Suprapubic skin (tissue), 4 donors: ENCODE measurements around the gene MYO16. TPM values are rescaled to one million over a fixed set of nuclear protein-coding genes. Genes with fewer than 3 reads are reported as not detected.
A peak's percentile ranks its signal among the peaks of the same experiment; 100 is the strongest.

Experiments used
- DNase-seq, 2 donors: peaks; one replicate each; pipeline ENCODE4 v3.0.0-alpha.2; 2019; ENCODE audit warnings: low spot score in 2 of 2
- H3K27ac ChIP-seq: fragments of 200-600 bp; sonication (generic); one replicate; pipeline ENCODE4 v1.5.1; 2019
- H3K27me3 ChIP-seq: fragments of 200-600 bp; sonication (generic); one replicate; pipeline ENCODE4 v1.5.1; 2019
- H3K36me3 ChIP-seq: fragments of 200-600 bp; sonication (generic); one replicate; pipeline ENCODE4 v1.5.1; 2019
- H3K4me1 ChIP-seq: fragments of 200-600 bp; sonication (generic); one replicate; pipeline ENCODE4 v1.5.1; 2019
- H3K4me3 ChIP-seq: fragments of 200-600 bp; sonication (generic); one replicate; pipeline ENCODE4 v1.5.1; 2019; ENCODE audit warnings: mild to moderate bottlenecking
- H3K9me3 ChIP-seq: fragments of 200-600 bp; sonication (generic); one replicate; pipeline ENCODE4 v1.5.1; 2019
- EP300 ChIP-seq: sonication (generic); formaldehyde crosslinking; IDR thresholded peaks from one replicate; pipeline ENCODE4 v1.6.1; 2017; ENCODE audit warnings: antibody characterized with exemption
- POLR2A ChIP-seq, 2 donors: fragments of 450-650 bp; IDR thresholded peaks; one replicate each; pipeline ENCODE4 v1.6.1; 2017; ENCODE audit warnings: antibody characterized with exemption in 2 of 2, mild to moderate bottlenecking in 2 of 2, moderate library complexity in 2 of 2
- POLR2AphosphoS5 ChIP-seq, 3 donors: sonication (generic); formaldehyde crosslinking; IDR thresholded peaks; one replicate each; pipeline ENCODE4 v1.6.1; 2017; ENCODE audit warnings: antibody characterized with exemption in 3 of 3
- WGBS: methylation state at CpG from one replicate; pipeline ENCODE4 v1.1.5; 2018; 5-methylcytosine and 5-hydroxymethylcytosine counted together
- total RNA-seq, 4 donors: library from RNA; depleted of rRNA; stranded (reverse); fragments of >200 nt; gene quantifications; one replicate each; pipeline ENCODE4 v1.1.0, GENCODE V29; 2016
- TF ChIP-seq, protein P1 (sequence below), 2 donors: fragments of 200-600 bp in 1 of 2; fragments of 450-650 bp in 1 of 2; sonication (generic) in 1 of 2; IDR thresholded peaks; one replicate each; pipeline ENCODE4 v1.5.1; 2016 to 2019; ENCODE audit warnings: antibody characterized with exemption in 2 of 2, mild to moderate bottlenecking in 1 of 2, moderate library complexity in 1 of 2

Gene MYO16
- total RNA-seq, 4 donors from 2014 or later, result 0.08 to 0.98 (median 0.25) TPM

DNA sequence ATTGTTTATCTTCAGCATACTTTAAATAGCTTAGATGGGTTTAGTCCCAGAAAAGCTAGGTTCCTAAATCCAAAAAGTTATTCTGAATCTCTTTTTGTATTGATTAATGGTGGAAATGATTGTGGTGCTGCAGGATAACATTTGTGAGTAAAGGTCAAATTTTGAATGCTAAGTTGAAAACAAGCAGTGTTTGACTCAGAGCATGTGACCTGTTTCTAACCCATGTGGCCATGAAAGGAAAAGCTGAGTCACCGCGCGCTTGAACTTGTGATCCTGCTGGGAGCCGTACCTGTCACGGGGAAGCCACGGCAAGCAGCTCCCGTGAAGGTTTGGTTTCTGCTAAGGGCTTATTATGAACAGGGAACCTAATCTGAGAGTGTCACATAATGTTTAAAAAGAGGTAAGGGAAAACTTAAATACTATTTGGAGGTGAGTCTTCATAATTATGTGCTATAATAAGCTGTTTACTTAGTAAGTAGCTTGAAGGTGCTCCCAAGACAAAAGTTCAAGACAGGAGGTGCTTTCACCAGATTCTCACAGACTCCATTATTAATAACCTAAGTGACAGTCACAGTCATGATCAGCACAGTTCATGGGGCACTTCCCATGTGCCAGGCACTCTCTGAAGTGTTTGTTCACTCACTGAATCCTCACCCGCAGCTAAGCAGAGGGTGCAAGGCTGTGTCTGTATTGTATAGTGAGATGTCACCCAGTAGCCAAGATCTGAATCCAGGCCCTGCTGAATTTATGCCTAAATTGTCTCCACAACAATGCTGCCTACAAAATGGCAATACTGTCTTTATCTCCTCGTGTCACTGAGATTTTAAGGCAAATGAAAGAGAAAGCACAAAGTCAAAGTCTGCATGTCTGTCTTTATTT, 286.5 kb downstream of the MYO16 start:
- DNase-seq, result peak; percentile 89 to 91
- TF ChIP-seq EP300 (peak; percentile 66), POLR2AphosphoS5 (IDR thresholded peaks at IDR 0.05) (peak; percentile 39 to 61 (median 43)), POLR2A (IDR thresholded peaks at IDR 0.05) (no peak)
- peak overlapping the region; percentile 15 for H3K4me3 ChIP-seq
- peaks cover 24% of the 10 kb centered on the region for H3K4me1 ChIP-seq
- 30% methylated on average over 9 of the region's 9 CpGs for WGBS
- peak overlapping the region; percentile 67 for H3K27ac ChIP-seq
- H3K9me3 ChIP-seq, result no peaks in the 10 kb centered on the region
- no peaks in the 10 kb centered on the region for H3K36me3 ChIP-seq
- H3K27me3 ChIP-seq, result no peaks in the 10 kb centered on the region

DNA sequence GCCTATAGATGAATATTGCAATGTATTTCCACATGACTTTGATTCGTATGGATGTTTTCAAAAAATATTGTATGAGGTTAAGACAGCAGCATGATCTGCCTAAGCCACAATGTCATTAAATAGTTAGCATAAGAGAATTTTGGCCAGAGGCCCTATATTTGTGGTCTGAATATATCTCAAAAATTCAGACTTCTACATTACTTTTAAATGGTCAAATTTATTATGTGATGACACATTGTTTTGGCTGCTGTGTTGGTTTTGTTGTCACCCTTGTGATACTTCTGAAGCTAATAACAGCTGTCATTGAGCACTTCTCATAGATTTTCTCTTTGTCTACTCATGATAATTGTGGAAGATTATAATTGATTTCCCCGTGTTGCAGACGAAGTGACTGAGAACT, 288.2 kb downstream of the MYO16 start:
- no peak overlapping the region for H3K4me3 ChIP-seq
- no peaks in the 10 kb centered on the region for H3K36me3 ChIP-seq
- H3K9me3 ChIP-seq, result no peaks in the 10 kb centered on the region
- H3K27me3 ChIP-seq, result no peaks in the 10 kb centered on the region
- no peak for DNase-seq
- no peak for TF ChIP-seq POLR2A (IDR thresholded peaks at IDR 0.05)
- TF ChIP-seq, protein P1, sequence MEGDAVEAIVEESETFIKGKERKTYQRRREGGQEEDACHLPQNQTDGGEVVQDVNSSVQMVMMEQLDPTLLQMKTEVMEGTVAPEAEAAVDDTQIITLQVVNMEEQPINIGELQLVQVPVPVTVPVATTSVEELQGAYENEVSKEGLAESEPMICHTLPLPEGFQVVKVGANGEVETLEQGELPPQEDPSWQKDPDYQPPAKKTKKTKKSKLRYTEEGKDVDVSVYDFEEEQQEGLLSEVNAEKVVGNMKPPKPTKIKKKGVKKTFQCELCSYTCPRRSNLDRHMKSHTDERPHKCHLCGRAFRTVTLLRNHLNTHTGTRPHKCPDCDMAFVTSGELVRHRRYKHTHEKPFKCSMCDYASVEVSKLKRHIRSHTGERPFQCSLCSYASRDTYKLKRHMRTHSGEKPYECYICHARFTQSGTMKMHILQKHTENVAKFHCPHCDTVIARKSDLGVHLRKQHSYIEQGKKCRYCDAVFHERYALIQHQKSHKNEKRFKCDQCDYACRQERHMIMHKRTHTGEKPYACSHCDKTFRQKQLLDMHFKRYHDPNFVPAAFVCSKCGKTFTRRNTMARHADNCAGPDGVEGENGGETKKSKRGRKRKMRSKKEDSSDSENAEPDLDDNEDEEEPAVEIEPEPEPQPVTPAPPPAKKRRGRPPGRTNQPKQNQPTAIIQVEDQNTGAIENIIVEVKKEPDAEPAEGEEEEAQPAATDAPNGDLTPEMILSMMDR (IDR thresholded peaks at IDR 0.05), result no peak
- no peak for TF ChIP-seq POLR2AphosphoS5 (IDR thresholded peaks at IDR 0.05)
- no peak for TF ChIP-seq EP300
- H3K27ac ChIP-seq, result no peak overlapping the region
- H3K4me1 ChIP-seq, result peaks cover 24% of the 10 kb centered on the region
- 55% methylated on average over 3 of the region's 3 CpGs for WGBS

DNA sequence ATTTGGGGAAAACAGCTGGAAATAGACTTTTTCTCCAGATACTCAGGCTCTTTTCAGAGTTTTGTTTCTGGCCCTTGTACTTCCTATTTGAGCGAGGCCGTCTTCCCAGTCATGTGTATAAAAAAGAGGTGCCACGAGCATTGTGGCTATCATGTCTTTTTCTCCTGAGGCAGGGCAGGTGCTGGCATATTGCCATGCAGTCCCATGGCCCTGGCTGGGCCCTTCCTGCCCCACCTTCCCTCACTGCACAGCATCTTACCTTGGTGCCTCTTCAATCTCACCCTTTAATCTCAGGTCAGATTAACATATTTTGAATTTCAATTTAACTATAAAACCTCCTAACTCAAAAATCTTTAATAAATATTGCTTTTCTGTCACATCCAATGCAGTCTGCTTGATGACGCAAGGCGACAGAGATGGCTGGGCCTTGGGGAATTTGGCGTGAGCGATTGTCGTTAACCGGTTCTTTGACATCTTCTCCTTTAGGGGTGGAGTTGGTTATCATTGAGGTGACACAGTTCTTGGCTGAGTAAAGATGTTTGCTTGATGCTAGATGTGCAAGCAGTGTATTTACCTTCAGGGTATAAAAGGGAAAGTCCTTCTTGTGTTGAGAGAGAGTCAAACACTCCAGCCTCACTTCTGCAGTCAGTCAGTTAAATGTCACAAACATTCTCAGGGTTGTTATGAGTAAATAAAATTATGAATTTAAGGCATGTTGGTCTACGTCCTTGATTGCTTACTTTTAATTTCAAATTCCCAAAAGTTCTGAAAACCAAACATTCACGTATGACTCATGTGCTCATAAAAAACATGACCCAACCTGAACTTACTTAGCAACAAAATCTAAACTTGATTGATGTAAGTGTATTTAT, 289.9 kb downstream of the MYO16 start:
- H3K27ac ChIP-seq, result peak overlapping the region; percentile 45
- H3K9me3 ChIP-seq, result no peaks in the 10 kb centered on the region
- H3K36me3 ChIP-seq, result no peaks in the 10 kb centered on the region
- peaks cover 24% of the 10 kb centered on the region for H3K4me1 ChIP-seq
- no peak for DNase-seq
- no peak overlapping the region for H3K4me3 ChIP-seq
- no peaks in the 10 kb centered on the region for H3K27me3 ChIP-seq
- TF ChIP-seq EP300 (no peak), POLR2AphosphoS5 (IDR thresholded peaks at IDR 0.05) (no peak), POLR2A (IDR thresholded peaks at IDR 0.05) (no peak)
- TF ChIP-seq, protein P1 (IDR thresholded peaks at IDR 0.05), result no peak
- WGBS, result 53% methylated on average over 11 of the region's 11 CpGs

DNA sequence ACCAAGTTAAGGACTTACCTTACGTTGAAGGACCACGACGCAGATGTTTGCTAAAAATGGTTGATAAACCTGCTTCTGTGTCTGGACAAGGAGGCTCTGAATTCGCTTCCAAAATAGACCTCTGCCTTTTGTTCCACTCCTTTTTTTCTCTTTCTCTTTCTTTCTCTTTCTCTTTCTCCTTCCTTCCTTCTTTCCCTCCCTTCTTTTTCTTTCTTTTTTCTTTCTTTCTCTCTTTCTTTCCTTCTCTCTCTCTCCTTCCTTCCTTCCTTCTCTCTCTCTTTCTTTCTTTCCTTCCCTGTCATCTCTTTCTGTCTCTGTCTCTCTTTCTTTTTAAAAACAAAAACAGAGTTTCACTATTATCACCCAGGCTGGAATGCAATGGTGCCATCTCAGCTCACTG, 290.7 kb downstream of the MYO16 start:
- no peaks in the 10 kb centered on the region for H3K9me3 ChIP-seq
- H3K36me3 ChIP-seq, result no peaks in the 10 kb centered on the region
- 41% methylated on average over 4 of the region's 4 CpGs for WGBS
- DNase-seq, result no peak
- H3K27me3 ChIP-seq, result no peaks in the 10 kb centered on the region
- peaks cover 19% of the 10 kb centered on the region for H3K4me1 ChIP-seq
- TF ChIP-seq EP300, result no peak
- no peak for TF ChIP-seq POLR2AphosphoS5 (IDR thresholded peaks at IDR 0.05)
- no peak for TF ChIP-seq POLR2A (IDR thresholded peaks at IDR 0.05)
- TF ChIP-seq, protein P1 (IDR thresholded peaks at IDR 0.05), result no peak
- H3K27ac ChIP-seq, result no peak overlapping the region
- H3K4me3 ChIP-seq, result no peak overlapping the region

GRCh38 chr13:108921238-108921637, 291.8 kb downstream of the MYO16 start:
- peaks cover 8% of the 10 kb centered on the region for H3K4me1 ChIP-seq
- no peaks in the 10 kb centered on the region for H3K27me3 ChIP-seq
- TF ChIP-seq POLR2AphosphoS5 (IDR thresholded peaks at IDR 0.05) (no peak), POLR2A (IDR thresholded peaks at IDR 0.05) (no peak), EP300 (no peak)
- TF ChIP-seq, protein P1 (IDR thresholded peaks at IDR 0.05), result no peak
- WGBS, result 72% methylated on average over 1 of the region's 1 CpG
- H3K4me3 ChIP-seq, result no peak overlapping the region
- no peaks in the 10 kb centered on the region for H3K9me3 ChIP-seq
- H3K27ac ChIP-seq, result no peak overlapping the region
- DNase-seq, result no peak
- no peaks in the 10 kb centered on the region for H3K36me3 ChIP-seq
